HL-60/S4 treated with phorbol 12-myristate 13-acetate at 8.2 ng/mL for 4 days and 3 days (cell line): ENCODE measurements around the gene NCBP1.

ENCODE experiments used
- in situ Hi-C: fragments of 300-500 bp; cut with MboI; formaldehyde crosslinking; loops from 2 replicates; pipeline ENCODE4 v1.15.0; 2022; ENCODE audit warnings: low sequenced_read_pairs

The NCBP1 gene

DNA sequence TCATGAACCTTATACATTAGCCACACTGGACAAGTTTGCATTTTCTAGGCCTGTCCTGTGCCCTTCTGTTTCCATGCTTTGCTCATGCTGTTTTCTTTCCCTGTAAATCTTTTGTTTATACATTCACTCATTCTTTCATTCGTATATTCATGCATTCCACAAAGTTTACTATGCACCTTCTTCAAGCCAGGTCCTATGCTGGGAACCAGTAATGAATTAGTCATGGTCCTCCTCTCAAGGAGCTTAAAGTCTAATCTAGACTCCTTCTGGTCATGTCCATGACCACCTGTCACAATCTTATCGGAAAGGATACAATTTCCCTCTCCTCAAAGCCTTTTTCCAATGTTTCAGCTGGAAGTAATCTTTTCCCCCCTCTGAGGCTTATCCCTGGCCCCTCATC, 72.6 kb downstream of the NCBP1 start:
- in situ Hi-C loops, result loop anchor here (25.0 kb wide), 1 partner anchor 181 kb away; no protein-coding TSS in a partner anchor

- in situ Hi-C loops, result loop anchor here (25.0 kb wide), 1 partner anchor 177 kb away; no protein-coding TSS in a partner anchor
Measured at GRCh38 chr9:97710356-97711222, 77.0 kb downstream of the NCBP1 start.

DNA sequence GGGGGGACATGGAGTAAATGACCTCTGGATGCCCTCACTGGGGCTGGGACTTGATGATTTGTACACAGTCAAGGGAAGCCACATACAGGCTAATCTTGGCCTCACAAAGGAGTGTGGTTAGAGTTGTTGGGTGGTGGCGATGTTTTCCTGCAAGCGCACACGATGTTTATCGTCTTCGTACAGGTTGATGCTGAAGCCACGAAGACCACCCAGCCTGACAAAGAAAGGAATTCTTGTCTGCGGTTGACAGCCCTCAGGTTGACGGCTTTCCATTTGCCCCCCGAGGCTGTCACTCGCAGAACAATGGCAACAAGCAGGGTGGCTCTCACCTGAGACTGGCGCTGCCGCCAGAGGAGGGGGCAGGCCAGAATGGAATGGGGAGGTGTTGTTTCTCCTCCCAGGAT, 77.6 kb downstream of the NCBP1 start:
- in situ Hi-C loops, result loop anchor here (25.0 kb wide), 1 partner anchor 176 kb away; no protein-coding TSS in a partner anchor

GRCh38 chr9:97714435-97714834, 80.8 kb downstream of the NCBP1 start:
- in situ Hi-C loops, result loop anchor here (25.0 kb wide), 1 partner anchor 173 kb away; no protein-coding TSS in a partner anchor

DNA sequence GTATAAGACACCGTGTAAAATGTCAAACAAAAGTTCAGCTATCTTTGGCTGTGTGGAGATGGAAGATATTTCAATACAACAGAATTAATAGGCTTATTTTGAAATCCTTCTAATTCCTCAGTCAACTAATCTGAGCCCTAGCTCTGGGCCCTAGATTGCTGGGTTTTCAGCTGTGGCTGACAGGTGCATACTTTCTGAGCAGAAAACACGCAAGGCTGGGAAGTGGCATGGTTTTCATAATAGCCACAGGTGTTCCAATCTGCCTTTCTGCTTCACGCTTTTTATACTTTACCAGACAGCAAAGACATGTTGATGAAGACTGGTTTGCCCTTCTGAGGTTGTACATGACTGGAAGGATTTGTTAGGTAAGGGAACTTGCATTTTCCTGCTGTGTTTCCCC, 84.2 kb downstream of the NCBP1 start:
- in situ Hi-C loops, result loop anchor here (25.0 kb wide), 1 partner anchor 169 kb away; no protein-coding TSS in a partner anchor

DNA sequence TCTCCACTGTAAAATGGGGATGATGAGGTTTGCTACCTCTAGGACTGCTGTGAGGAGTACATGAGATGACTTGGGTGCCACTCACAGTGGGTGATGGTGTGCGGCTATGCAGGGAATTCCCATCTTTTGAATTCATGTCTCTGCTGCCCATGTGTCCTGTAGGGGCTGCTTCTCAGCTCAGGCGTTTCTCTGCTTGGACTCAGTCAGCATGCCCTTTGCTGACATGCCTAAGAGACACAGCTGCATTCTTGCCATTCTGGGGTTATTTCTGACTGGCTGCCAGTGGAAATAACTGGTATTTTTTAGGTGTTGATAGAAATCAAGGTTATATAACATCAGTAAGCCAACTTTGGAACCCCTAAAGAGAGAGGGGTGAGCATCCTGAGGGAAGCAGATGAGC, 87.8 kb downstream of the NCBP1 start:
- in situ Hi-C loops, result loop anchor here (25.0 kb wide), 1 partner anchor 166 kb away; no protein-coding TSS in a partner anchor

- in situ Hi-C loops, result loop anchor here (25.0 kb wide), 1 partner anchor 165 kb away; no protein-coding TSS in a partner anchor
Measured at GRCh38 chr9:97722331-97722730, 88.7 kb downstream of the NCBP1 start.
